Stimulated activated CD4-positive, alpha-beta T cell treated with anti-CD3 and anti-CD28 coated beads, Interleukin-4, amount 100 ng/mL, for 1 hour (primary cell): ENCODE results near the gene HK1.
A peak's percentile ranks its signal among the peaks of the same experiment; 100 is the strongest.

Source experiments
- DNase-seq: peaks from one replicate; pipeline ENCODE4 v3.0.0-alpha.2; 2020

The HK1 gene

GRCh38 chr10:69382382-69383117 lies 104.3 kb downstream of the HK1 start:
- no peak for DNase-seq

GRCh38 chr10:69383558-69383957 lies 105.3 kb downstream of the HK1 start:
- no peak for DNase-seq

GRCh38 chr10:69384320-69384719 lies 106.0 kb downstream of the HK1 start:
- DNase-seq = no peak

GRCh38 chr10:69385454-69386350 lies 107.4 kb downstream of the HK1 start:
- DNase-seq = no peak

- DNase-seq = no peak
These were observed 109.2 kb downstream of the HK1 start for GRCh38 chr10:69387500-69387899.

GRCh38 chr10:69388488-69388887 lies 110.2 kb downstream of the HK1 start:
- no peak for DNase-seq

GRCh38 chr10:69389827-69390490 lies 111.7 kb downstream of the HK1 start:
- DNase-seq = no peak

GRCh38 chr10:69391158-69391557 lies 112.9 kb downstream of the HK1 start:
- DNase-seq = no peak

GRCh38 chr10:69392481-69393000 lies 114.2 kb downstream of the HK1 start:
- DNase-seq = peak; percentile 73

- DNase-seq = no peak
These were observed 115.7 kb downstream of the HK1 start for GRCh38 chr10:69394020-69394419.

GRCh38 chr10:69397972-69398371 lies 119.7 kb downstream of the HK1 start:
- no peak for DNase-seq

- no peak for DNase-seq
These were observed 120.2 kb downstream of the HK1 start for GRCh38 chr10:69398466-69398865.

- DNase-seq = no peak
These were observed 122.6 kb downstream of the HK1 start for GRCh38 chr10:69400936-69401335.

- no peak for DNase-seq
These were observed 123.1 kb downstream of the HK1 start for GRCh38 chr10:69401416-69401815.

GRCh38 chr10:69402386-69402785 lies 124.1 kb downstream of the HK1 start:
- DNase-seq = no peak

- no peak for DNase-seq
These were observed 124.8 kb downstream of the HK1 start for GRCh38 chr10:69403066-69403465.

- DNase-seq = no peak
These were observed 125.2 kb downstream of the HK1 start for GRCh38 chr10:69403519-69403918.

- DNase-seq = no peak
These were observed 126.5 kb downstream of the HK1 start for GRCh38 chr10:69404786-69405185.

GRCh38 chr10:69405221-69405620 lies 126.9 kb downstream of the HK1 start:
- no peak for DNase-seq

- DNase-seq = no peak
These were observed 128.1 kb downstream of the HK1 start for GRCh38 chr10:69406302-69406811.

- DNase-seq = no peak
These were observed 128.7 kb downstream of the HK1 start for GRCh38 chr10:69406816-69407580.

GRCh38 chr10:69407621-69408301 lies 129.5 kb downstream of the HK1 start:
- DNase-seq = no peak
